ENCODE data around the gene DCAF11.

DCAF11 gene
- total RNA-seq = 107 to 141 (median 114) reads per million in 4 experiments

DNA sequence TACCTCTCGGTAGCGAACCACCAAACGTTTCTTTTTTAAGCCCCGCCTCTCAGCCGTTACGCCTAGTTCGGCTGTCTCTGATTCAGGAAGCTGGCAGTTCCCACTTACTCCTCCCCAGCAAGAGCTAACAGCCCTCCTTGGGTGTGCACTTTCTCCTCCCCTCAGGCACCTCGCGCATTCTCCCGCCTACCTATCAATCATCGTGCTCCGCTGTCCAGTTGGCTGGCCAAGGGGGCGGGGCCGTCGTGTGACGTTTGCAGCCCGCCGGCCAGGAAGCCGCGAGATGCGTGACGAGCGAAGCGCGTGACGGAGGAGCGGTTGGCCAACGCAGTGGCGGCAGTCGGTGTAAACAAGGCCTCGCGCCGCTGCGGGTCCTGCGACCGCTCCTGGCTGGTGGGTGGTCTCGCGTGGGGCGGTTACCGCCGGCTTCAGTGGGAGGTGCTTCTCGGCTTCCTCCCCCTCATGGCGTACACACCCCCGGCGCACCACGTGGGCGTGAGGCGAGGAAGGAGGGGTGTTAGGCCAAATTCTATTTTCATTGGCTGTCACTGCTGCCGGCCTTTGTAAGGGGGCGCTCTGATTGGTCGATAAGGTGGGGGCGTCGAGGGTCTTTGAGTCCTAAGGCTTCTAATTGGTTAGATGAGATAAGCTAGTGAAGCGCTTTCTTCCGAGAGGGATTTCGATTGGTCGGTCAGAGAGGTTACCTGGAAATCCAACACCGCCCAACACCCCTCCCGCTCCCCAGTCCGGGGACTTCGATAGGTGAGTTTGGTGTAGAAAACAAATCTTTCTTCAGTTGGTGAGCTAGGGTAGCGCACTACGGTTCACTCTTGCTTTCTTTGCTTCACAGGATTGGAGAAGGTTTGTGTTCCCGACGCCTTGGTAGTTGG, at the start of gene DCAF11, which contains the start of gene NRL:
DCAF11 (plus strand) TSS at position 246 of the 890 bp plus-strand sequence. CDS start 818 bp downstream, outside the sequence.
NRL (minus strand) TSS at position 418 of the 890 bp plus-strand sequence. CDS start 32,101 bp downstream, outside the sequence.
- peak; percentile 97 for DNase-seq

DNA sequence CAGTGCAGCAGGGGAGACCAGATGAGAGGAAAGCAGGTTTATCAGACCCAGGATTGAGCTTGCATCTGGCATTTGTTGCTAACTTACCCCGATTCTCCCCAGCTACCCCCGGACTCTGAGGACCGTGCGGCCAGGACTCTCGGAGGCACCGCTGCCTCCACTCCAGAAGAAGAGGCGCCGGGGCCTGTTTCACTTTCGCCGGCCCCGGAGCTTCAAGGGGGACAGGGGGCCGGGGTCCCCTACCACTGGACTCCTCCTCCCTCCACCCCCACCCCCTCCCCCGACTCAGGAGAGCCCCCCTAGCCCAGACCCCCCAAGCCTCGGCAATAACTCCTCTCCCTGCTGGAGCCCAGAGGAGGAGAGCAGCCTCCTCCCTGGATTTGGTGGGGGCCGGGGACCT, 49.7 kb upstream of the DCAF11 start:
- DNase-seq = no peak

DNA sequence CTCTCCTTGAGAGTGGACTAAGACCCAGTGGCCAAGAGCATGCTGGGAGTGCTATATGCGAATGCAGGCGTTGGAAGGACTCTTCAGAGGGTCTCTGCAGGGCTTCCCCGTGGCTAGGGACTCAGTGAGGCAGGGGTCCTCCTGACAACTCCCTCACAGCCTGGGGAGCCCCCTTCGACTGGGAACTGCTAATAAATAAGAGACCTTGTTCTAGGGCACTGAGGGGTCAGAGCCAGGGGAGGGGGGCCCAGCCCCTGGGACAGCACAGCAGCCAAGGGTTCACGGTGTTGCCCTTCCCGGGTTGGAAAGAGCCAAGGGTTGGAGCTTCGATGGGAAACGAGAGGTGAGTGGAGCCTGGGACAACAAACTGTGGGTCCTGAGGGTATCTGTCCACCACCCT, 49.2 kb upstream of the DCAF11 start:
- DNase-seq = no peak

DNA sequence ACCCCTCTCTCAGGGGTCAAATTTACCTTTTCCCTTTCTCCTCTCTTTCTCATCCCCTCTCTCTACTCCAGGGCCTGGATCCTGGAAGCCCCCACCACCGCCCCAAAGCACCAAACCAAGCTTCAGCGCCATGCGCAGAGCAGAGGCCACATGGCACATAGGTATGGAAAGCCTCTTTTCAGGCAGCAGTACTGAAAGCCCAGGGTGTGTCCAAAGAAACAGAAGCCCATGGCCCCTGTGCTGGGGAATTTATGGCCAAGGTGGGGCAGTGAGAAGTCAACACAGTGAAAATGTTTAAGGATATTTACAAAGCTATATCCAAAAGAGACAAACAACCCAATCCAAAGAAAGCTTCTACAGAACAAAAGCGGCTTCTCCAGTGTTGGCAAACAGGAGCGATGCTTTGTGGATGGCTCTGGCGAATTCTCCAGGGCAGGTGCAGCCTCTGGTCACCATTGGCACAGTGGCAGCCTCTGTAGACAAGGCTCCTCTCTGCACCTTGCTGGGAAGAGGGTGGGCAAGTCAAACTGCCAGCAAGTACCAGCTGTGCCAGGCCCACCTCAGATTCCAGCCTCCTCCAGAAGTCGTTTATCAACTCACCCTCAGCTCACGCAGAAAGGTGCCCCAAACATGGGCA, 48.0 kb upstream of the DCAF11 start:
- no peak for DNase-seq

DNA sequence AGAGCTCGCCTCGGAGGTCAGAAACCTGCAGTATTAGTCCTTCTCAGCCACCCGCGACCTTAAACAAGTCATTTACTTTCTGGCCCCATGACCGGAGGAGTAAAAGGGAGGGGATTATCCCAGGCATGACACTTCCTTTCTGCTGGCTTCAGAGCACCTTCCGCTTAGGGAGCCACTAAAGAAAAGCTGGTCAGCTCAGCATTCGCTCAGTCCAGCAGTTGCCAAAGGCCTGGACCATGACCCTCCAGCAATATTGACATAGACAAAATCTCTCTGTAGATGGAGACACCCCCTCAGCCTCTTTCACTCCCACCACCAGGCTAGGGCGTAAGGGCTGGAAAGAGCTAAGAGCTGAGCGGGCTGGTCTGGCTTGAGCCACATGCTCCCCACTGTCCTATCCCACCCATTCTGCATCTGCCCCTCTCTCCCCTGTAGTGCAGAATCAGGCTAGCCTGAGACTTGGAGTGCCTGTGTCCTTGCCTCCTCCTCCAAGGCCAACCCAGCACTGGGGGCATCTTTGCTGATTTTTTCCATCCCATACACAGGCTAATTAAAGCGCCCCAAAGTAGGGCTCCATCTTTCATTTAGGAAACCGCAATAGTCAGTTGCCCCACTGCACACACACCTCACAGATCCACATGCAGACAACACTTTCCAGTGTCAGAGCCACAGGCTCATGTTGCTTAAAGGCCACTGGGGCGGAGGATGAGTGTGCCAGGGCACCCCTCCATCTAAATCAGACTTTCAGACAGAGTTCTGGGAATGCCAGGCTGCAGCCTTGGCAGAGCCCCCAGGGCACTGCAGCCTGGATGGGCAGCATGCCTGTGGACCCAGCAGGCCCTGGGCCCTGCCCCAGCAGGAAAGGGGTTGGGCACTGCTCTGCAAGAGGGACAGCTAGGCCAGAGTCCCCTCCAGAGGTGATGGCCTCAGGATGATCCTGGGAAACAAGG, 47.2 kb upstream of the DCAF11 start:
- DNase-seq = no peak

DNA sequence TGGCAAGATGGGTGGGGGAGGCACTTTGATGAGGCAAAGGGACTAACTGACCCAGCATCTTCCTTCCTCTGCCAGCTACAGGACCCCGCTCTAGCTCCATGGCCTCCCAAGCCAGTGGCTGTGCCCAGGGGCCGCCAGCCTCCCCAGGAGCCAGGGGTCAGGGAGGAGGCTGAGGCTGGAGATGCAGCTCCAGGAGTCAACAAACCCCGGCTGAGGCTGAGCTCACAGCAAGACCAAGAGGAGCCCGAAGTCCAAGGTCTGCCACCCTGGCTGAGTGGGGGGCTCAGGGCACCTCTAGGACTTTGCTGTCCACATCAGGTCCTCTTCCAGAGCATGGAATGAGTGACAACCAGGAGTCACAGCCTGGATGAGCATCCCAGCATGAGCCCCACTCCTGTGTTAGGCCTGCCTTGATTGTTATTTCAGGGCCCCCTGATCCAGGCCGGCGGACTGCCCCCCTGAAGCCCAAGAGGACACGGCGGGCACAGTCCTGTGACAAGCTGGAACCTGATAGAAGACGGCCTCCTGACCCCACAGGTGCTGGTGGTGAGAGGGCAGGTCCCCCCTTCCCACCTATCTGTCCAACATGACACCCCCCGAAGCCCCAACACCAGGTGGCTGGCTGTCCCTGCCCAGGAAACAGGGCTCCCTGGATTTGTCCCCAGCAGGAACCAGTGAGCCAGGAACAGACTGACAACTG, 45.7 kb upstream of the DCAF11 start:
- no peak for DNase-seq

DNA sequence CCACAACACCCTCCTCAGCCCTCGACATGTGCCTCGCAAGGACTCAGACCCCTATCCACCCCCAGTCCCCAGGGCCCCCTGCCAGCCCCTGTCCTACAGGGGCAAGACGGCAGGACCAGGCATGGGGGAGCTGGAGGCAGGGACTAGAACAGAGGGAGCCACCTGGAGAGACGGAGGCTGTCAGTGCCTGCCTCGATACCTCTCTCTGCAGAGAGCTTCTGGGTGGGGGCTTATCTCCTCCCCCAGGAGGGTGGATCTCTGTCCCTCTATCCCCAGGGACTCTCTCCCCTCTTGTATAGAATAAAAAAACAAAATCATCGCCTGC, 45.2 kb upstream of the DCAF11 start:
- no peak for DNase-seq

DNA sequence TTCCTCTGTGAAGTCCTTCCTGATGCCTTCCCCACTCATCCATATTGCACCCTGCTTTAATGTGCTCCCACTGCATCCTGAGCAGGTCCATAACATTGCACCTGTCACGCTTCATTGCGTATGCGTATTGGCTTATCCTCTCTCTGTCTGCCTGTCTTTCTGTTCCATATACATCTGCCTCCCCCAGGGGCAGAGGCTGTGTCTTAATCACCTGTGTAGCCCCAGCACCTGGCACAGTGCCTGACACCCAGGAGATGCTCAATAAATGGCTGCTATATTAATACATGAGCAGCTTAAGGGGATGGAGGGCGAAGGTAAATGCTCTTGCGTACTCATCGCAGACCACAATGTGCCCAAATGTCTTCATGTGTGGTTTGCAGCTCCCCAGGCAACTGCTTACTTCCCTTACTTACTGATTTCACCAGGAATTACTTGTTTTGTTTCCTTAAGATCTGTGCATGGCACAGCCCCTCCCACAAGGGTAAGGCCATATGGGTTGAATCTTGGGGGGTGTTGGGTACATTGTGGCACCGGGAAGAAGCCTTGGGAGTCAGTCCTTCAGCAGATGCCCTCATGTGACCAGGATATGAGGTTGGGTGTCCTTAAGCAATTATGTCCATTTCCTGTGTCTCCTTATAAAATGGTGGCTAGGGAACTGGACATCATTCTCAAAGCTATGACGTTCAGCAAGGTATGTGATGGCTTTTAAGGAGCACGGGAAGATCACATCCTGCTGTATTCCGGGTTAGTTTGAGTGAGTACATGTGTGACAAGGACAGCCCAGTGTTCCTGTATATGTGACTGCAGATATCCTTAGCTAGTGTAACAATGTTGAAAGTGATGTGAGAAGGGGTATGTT, 44.1 kb upstream of the DCAF11 start:
- no peak for DNase-seq

DNA sequence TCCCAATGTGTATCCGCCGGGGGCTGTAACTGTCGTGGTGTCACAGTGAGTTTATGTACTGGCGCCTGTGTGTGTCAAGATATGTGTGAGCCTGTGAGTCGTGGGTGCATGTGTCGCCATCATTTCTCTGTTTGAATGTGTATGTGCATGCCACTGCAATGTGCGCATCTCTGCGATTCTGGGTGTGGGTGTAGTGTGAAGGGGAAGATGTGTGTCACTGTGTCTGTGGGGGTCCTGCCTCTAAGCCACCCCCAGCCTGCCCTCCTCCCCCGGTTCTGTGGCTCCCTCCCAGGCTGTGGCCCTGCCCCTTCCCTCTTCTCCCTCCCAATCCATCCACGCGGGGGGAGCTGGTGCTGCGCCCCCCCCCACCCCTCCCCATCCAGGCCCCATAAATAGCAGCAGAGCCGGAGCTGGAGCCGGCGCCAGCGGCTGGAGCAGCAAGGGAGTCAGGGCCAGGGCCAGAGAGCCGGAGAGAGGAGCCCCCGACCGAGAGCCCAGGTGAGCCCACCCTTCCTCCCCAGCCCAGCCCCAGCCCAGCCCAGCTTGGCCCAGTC, 43.4 kb upstream of the DCAF11 start, which contains the start of gene CPNE6:
CPNE6 (plus strand) TSS at position 419 of the 554 bp plus-strand sequence. CDS start 1,375 bp downstream, outside the sequence.
- no peak for DNase-seq

DNA sequence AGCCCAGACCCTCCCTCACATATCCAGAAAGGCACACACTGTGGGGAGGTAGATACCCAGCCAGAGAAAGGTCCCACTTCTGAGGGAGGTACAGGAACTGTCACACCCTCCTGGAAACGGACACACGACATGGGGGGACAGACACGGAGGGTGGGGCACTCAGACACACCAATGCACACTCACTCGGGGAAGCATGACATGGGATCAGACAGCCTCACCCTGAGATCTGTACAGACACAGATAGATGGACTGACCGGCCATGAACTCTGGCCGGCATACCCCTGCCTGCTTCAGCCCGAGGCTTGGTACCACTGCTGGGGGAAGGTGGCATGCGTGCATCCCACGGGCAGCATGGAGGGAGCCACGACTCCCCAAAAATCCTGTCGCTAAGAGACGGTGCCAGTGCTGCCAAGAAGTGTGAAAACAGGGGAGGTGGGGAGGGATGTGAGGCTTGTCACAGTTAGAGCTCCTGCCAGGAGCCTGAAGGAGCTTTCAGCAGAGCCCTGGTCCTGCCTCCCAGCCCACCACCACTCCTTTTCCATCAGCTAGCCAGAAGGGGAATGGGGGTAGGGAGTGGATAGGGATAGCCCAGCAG, 42.6 kb upstream of the DCAF11 start:
- no peak for DNase-seq

DNA sequence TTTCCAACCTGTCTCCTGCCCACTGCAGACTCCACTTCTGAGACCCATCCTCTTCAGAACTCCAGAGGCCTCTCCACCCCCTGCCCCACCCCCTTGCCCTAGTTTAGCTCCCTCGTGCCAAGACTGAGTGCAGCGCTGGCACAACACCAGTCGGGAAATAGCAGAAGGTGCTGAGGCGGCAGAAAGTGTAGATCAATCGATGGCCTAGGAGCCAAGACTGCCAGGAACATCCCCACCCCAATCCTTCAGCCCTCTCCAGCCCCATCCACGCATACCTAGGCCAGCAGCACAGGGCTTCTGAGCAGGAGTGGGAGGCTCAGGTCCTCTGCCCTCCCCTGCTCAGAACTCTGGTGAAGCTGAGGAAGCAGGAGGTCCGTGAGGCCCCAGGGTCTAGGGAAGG, 42.1 kb upstream of the DCAF11 start:
- no peak for DNase-seq

DNA sequence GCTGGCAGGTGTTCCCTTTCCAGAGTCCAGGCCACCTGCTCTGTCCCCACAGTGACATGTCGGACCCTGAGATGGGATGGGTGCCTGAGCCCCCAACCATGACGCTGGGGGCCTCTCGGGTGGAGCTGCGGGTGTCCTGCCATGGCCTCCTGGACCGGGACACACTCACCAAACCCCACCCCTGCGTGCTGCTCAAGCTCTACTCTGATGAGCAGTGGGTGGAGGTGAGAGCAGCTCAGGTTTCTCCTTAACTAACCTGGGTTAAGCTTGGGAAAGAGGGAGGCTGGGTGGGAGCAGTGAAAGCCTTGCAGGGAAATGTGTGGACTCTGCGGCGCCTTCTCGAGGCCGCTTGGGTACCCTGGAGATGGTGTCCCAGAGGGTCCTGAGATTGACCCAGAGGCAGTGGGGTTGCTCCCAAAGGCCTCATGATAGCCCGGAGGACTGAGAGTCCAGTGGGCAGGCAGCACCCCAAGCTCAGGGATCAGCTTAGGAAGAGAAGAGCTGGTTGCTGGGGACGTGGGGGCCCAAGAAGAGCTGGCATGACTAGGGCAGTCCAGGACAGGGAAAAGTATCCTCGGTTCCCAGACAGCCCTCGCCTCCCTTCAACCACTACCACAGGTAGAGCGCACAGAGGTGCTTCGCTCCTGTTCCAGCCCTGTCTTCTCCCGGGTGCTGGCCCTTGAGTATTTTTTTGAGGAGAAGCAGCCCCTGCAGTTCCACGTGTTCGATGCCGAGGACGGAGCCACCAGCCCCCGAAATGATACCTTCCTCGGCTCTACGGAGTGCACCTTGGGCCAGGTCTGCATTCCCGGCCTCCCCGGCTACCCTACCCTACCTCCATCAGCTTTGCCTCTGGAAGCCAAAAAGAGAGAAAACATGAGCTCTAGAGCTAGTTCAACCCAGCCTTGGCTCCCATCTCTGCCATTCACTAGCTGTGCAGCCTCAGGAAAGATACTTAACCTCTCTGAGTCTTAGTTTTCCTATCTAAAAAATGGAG, 41.4 kb upstream of the DCAF11 start:
- no peak for DNase-seq

DNA sequence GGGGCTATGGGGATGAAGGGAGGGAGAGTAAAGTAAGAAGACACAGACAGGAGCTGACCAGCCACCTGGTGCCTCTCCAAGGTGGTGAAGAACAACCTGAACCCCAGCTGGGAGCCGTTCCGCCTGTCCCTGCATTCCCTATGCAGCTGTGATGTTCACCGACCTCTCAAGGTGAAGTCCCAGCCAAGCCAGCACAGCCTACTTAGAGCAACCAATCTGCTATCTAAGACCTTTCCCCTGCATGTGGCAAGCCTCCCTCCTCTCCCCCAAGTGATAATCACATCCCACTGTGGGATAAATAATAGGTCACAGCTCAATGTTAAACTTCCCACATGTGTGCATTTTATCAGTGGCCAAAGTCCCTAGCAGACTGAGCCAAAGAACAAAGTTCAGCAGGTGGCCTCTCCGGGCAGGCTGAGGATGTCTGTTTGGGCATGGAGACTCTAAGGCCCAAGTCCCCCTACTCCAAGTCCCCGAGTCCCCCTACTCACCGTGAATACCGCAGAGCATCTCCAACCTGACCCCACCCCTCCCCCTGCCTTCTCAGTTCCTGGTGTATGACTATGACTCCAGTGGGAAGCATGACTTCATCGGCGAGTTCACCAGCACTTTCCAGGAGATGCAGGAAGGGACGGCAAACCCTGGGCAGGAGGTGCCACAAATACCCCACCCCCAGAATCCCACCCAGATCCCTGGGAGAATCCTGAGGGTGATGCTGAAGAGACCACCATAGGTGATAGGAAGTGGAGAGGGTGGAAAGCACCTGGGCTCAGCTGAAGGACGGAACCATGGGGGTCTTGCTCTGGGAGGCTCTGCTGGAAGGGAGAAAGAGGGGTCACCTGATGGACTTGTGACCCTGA, 39.7 kb upstream of the DCAF11 start:
- no peak for DNase-seq

DNA sequence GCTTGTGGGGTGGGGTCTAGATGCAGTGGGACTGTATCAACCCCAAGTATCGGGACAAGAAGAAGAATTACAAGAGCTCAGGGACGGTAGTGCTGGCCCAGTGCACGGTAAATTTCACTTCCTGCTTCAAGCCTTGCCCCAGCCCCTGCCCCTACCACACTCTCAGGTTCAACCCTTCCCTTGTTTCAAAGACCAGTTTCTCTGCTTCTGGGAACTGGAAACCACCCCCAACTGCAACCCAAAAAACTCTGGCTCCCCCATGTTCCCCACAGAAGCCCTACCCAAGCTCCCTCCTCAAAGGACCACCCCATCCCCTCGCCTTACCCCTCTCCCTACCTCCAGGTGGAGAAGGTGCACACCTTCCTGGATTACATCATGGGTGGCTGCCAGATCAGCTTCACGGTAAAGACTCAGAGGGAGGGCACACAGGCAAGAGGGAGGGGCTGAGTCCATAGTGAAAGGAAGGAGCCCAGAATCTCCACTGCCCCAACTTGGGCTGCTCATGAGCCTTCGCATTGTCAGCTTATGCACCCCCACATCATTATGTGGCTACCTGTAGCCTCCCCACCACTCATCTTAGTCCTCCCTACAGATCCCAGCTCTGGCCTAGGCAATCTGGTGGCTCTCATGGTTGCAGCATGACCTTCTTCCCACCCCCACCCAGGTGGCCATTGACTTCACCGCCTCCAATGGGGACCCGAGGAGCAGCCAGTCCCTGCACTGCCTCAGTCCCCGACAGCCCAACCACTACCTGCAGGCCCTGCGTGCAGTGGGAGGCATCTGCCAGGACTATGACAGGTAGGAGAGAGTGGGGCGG, 38.9 kb upstream of the DCAF11 start:
- DNase-seq = no peak

DNA sequence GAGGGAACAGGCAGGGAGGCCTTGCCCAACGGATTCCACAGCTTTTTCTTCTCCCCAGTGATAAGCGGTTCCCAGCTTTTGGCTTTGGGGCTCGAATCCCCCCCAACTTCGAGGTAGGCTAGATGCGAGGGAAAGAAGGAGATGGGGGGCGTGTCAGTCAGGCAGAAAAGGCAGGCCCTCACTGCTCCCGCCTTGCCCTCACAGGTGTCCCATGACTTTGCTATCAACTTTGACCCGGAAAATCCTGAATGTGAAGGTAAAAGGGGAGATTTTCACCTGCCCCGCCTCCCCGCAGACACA, 38.3 kb upstream of the DCAF11 start:
- DNase-seq = no peak

DNA sequence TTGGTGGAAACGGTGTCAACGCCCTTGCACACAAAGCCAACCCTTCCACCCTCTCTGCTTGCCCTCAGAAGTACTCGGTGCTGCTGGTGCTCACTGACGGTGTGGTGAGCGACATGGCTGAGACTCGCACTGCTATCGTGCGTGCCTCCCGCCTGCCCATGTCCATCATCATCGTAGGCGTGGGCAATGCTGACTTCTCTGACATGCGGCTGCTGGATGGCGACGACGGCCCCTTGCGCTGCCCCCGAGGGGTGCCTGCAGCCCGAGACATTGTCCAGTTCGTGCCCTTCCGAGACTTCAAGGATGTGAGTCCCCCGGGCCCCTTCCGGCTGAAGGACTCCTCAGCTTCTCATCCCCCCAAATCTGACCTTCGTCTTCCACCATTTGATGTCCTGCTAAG, 37.5 kb upstream of the DCAF11 start:
- DNase-seq = no peak

DNA sequence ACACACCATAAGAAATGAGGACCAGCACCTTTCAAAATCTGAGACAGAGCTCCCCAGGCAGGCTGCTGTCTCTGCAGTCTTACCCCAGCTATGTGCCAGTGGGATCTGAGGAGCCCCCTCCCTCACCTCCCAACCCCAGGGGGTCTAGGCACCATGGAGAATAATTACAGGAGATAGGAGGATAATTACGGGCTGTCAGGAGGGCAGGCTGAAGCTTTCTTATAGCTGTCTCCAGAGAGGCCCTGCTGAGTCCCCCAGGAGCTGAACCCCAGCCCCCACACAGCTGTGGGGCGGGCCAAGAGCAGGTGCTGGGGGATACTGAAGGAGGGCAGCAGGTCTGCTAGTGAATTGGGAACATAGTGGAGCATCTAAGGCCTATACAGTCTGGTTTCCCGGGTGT, 36.4 kb upstream of the DCAF11 start:
- no peak for DNase-seq
